T-helper 22 cell (primary cell): Measurements from ENCODE around the gene NDUFS6.
"Not testable (repeated sequence)": the region's sequence is repeated elsewhere in the genome, so short reads cannot be mapped to it uniquely, and the experiment has no call there.

Source experiments
- DNase-seq: peaks from one replicate; pipeline ENCODE4 v3.0.0-alpha.2; 2020; ENCODE audit warnings: low read depth

Gene NDUFS6

DNA sequence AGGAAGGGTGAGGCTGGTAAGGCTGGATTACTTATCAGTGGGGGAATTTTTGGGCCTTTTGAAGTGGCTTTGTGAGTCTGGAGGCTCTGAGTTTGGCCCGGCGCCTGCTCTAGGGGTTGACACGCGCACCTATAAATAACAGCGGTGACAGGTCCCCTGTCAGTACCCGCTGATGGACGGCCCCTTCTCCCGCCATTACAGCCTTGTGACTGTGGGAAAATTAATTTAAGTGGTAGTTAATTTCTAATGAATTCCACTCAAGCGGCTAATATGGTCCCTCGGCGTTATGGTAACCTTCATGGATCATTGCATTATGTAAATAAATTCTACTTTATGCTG is 18.0 kb upstream of the NDUFS6 start:
- no peak for DNase-seq

DNA sequence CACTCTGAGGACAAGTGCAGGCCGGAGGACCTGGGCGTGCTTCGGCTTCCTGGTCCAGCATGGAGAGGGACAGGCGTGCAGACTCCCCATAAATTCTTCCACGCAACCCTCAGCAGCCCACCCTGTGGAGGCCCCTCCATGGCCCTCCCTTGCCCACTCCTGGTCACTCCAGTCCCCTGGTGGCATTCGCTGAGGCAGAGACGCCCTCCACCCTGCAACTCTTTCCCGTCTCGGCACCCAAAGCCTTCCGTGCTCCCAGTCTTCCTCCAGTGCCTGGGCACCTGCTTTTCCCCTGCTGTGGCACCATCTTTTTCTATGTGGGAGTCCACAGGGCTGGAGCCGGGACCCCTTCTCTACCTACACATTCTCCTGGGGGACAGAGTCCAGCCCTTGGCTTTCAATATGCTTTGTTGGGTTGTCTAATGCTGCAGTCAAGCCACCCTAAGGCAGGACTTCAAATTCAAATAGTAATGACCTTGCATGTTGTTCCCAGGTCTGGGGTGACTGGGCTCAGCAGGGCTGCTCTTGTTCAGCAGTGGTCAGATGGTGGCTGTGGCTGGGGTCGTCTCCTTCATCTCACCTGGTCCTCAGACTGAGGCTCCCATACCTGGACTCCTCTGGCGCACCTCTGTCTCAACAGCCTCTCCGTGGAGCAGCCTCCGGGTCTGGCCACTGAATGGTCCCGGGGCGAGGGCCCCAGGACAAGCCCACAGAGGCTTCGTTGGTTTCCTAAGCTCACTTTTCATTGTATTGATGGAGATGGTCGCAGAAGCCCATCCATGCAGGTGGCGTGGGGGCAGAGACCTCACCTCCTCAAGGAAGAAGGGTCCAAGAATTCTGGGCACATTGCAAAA is 16.8 kb upstream of the NDUFS6 start:
- DNase-seq, result no peak

DNA sequence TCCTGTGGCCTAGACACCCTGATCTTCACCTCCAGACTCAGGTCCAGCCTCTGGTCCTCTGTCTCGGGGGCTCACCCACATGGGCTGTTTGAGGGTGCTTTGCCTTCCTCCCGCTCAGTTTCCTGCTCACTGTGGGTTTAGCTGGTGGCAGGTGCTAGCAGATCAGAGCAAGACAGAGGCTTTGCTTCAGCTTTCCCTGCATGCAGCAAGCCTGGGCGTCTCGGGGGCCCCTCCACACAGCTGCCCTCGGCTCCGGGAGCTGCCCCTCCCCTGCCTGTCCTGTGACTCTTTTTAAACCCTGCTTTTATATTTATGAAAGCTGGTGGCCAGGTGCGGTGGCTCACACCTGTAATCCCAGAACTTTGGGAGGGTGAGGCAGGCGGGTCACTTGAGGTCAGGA is 16.1 kb upstream of the NDUFS6 start:
- no peak for DNase-seq

DNA sequence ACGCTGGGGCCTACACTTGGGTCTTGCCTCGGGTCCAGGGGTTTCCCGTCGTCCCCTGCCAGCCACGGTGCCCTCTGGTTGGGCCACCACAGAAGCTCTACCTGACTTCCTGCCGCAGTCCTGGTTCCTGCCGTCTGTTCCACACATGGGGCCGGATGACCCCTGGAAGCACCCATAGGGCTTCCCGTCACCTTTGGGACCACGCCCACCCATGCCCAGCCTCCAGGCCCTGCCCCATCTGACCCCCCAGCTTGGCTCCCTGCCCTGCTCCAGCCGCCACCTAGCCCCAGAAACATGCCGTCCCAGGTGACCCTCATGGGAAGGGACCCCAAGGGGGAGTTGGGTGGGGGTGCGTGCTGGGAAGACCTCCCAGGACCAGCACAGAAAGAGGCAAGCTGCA is 15.2 kb upstream of the NDUFS6 start:
- no peak for DNase-seq

DNA sequence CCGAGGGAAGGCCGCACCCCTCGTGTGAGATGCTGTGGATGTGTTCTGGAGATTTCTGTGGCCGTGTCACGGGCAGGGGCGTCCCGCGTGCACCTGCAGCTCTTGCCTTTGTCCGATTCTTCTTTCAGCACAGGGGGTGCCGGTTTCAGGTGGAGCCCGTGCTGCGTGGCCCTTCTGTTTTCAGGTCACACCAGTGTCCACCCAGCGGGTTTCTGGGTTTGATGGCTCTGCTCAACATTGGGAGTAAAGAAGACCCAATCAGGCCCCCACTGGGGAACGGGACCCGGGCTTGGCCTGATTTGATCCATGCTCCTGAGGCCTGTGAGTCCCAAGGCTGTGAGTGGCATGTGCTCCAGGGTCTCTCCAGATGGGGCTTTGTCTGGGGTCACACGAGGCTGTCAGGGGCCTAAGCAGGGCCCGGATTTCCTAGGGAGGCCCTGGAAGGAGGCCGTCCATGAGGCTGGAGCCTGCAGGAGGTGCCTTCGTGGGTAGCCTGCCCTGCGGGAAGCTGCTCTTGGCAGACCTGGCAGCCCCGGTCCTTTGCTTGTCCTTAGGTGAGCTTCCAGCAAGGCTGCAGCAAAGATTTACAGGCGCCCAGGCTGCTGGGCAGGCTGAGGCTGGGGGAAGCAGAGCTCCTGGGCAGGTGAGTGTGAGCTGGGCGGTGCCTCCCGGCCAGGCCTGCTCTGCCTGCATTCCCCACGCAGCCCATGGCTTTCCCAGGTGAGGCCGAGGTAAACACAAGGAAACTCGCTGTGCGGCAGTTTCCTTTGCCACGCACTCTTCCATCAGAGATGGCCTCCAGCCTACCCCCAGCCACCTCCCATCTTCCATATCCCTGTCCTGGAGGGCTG is 14.4 kb upstream of the NDUFS6 start:
- no peak for DNase-seq

DNA sequence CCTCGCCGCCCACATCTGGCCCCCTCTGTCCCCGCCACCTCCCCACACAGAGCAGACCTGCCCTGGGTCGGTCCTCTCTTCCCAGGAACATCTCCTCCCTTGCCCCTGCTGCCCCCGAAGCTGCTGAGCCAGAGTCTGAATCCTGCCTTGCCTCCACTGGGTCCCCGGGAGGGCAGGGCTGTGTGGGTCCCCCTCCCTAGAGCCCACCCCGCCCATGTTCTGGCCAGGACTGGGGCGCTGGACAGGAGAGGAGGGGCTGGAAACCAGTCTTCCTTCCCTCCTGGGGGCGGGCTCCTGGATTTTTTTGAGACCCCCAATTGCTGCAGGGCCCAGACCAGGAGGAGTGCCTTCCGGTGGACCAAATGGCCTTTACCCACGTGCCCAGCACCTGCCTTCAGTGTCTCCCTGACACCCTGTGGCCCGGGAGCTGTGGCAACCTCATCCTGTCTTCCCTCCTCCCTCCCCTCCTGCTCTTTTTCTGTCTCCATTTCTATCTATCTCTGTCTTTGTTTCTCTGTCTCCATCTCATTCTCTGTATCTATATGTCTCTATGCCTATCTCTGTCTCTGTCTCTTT is 13.6 kb upstream of the NDUFS6 start:
- DNase-seq, result no peak

DNA sequence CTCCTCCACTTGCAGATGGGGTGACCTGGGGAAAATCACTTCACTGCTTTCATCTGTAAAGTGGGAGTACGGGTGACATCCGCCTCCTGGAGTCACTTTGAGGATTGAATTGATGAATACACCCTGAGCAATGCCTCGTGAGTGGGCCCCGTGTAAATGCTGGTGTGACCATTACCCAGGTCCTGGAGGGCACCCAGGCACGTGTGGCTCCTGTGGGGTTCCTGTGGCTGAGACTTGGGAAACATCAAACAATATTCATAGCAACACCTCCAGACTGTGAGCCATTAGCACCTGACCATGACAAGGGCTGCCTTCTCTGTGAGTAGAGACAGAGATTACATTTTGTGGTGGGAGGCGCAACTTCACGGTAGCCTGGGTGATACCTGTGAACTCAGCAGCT is 13.0 kb upstream of the NDUFS6 start:
- no peak for DNase-seq

DNA sequence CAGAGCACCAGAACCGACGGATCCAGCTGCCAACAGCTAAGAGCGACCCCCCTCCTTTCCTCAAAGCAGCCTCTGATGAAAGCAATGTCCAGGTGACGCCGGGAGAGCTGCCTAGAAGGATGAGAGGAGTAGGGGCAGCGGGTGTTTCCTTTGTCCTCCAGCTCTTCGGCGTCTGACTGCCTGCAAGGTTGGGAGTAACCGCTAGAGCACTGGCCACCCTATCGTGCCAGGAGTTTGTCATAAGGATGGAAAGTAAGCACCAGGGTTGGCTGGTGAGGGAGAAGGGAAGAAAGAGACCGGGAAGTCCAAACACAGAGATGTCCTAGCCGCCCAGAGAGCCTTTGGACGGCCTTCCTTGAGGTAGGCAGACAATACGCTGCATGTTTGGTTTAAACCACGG is 12.4 kb upstream of the NDUFS6 start:
- no peak for DNase-seq

DNA sequence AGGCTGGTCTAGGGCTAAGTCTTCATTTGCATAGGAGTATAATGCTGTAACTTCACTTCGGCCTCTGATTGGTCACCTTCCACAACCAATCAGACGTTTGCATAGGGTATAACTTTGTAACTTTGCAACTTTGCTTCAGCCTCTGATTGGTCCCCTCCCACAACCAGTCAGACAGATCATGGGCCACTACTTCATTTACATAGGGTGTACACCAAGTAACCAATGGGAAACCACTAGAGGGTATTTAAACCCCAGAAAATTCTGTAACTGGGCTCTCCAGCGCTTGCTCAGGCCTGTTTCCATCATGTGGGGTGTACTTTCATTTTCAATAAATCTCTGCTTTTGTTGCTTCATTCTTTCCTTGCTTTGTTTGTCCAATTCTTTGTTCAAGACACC is 11.8 kb upstream of the NDUFS6 start:
- not testable (repeated sequence) for DNase-seq

DNA sequence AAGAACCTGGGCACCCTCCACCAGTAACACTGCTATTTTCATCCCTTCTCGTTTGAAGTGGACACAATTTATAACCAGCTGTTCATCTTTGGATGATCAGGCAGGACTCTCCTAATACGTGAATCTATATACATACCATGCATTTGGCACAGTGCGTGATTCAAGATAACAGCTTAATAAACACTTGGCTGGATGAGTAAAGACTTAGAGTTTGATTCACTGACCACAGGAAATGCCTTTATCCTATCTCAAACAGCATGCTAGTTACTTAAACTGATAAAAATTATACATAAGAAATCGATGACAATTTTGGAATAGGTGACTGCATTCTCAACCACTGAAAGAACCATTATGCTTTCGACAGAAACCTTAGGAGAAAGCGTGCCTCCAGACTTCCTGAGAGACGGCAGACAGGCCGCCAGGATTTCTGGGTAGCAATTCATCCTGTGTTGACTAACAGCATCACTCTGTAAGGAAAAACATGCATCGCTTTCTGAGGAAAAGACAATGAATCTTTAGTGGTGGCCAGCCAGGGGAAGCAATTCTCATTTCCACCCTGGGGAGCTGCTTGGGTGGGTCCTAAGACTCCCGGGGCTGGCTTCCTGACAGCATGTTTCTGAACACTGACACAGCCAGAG is 11.3 kb upstream of the NDUFS6 start:
- no peak for DNase-seq

DNA sequence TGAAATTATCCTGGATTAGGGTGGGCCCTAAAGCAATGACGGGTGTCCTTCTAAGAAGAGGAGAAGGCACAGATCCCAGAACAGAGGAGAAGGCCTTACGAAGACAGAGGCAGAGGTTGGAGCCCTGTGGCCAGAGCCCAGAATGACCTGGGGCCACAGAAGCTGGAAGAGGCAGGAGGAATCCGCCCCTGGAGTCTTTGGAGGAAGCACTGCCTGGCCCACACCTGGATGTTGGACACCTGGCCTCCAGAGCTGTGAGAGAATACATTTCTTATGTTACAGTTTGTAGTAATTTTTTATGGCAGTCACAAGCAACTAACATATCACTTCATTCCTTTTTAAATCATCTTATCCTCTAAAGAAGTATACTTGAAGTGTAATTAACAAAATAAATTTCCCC is 10.0 kb upstream of the NDUFS6 start:
- DNase-seq, result no peak

DNA sequence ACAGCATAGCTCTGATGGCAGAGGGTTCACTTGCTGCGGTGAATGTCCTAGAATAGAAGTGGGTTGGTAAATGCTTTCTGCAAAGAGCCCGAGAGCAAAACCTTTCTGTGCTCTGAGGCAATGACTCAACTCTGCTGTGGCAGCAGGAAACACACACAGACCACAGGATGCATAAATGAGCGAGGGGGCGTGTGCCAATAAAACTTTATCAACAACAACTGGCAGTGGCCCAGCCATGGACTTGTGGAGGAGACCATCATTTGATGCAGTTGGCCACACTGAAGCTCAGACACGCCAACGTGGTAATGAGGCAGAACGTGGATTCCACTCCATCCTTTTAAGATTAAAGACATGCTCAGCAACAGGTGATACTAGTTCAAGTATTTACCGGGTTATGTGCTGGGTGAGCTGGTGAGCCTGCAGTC is 8.4 kb upstream of the NDUFS6 start:
- peak; percentile 69 for DNase-seq

DNA sequence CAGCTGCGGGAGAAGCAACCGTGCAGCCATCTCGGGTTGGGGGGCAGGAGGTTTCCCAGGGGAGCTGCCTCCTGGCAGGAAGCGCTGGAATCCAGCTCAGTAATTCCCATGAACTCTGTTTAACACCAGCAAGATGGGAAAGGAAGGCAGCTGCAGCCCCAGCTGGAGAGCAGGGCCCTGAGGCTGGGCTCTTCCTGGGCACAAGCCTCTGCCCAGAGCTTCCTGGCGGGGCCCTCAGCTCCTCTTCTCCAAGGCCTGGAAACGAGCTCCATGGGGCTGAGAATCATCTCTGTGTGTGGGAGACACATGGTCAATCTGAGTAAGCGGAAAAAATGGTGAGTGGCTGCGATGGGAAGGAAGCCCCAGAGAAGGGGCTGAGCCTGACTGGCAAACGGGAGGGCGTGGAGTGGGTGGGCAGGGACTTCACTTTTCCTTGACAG is 7.9 kb upstream of the NDUFS6 start:
- no peak for DNase-seq

DNA sequence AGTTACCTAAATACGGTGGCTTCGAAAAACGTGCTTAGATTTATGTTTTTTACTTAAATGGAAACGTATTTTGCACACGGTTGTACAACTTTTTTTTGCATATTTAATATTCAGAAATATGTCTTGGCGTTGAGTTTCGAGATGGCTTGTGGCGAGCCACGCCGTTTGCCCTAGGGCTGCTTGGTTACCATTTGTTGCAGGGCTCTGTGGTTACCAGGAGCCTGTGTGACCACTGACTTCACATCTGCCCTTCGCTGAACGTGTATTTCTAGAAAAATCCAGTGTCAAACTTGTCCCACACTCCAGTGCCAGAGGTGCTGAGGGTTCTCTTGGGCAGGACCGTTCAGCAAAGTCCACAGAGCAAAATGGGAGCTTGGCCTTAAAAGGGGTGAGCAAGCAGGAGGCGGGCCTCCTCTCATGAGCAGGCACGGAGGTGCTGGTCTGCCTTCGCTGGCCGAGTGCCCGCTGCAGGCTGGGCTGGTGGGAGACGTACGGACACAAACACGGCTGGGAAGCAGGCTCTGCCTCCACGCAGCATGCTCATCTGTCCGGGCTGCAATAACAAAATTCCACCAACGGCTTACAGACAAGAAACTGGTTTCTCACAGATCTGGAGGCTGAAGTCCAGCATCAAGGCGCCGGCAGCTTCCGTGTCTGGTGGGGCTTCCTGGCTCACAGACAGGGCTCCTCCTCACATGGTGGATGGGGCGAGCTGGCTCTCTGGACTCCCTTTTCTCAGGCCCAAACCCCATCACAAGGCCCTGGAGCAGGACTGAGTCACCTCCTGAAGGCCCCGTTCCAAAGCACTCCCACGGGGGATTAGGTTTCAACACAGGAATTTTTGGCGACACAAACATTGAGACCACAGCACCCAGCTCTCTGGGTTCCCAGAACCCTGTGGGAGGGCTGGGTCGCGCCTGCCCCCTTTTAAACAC is 7.0 kb upstream of the NDUFS6 start:
- no peak for DNase-seq

DNA sequence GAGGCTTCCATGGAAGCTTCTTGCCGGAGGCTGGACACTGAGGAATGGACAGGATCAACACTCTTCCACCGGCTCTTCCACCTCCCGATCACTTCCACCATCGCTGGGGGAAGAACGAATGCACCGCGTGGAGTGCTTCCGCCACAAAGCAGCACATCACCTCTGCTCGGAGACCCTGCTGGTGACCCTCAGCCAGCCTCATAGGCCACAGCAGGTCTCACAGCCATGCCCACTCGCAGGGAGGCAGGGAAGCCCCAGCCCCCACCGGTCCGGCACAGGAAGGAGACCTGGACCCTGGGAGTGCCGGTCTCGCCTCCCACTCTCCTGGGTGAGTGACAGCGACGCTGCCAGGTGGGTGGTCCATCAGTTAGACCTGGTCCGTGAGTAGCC is 6.3 kb upstream of the NDUFS6 start:
- DNase-seq, result no peak

DNA sequence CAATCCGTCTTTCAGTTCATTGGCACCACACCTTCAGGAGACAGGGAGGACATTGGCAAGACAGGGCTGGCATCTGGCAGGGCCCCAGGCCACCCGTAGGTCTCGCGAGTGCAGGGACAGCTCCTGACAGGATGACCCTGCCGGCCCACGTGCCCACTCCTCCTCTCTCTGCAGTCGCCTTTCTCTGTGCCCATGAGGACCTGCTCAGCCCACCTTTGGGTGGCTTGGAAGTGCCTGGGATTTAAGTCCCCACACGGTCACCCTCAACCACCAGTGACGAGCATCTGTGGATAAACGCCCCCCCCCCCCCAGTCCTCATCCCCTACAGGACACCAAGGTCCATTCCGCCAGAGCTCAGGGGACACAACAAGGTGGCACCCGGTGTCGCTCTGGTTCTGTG is 5.7 kb upstream of the NDUFS6 start:
- DNase-seq, result no peak

DNA sequence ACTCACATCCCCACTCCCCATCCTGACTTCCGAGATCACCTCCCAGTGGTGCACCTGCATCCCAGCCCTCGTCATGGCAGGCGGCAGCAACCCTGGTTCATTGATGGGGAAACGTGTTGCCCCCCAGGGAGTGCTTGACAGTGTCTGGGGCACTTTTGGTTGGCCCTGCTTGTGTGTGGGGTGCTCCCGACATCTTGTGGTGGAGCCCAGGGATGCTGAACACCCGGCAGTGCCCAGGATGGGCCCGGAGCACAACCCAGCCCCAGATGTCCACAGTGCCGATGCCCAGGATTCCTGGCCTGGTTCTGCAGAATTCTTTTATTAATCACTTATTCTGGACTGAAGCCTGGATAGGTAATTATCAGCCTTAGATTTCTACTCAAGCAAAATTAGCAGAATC is 5.3 kb upstream of the NDUFS6 start:
- no peak for DNase-seq

DNA sequence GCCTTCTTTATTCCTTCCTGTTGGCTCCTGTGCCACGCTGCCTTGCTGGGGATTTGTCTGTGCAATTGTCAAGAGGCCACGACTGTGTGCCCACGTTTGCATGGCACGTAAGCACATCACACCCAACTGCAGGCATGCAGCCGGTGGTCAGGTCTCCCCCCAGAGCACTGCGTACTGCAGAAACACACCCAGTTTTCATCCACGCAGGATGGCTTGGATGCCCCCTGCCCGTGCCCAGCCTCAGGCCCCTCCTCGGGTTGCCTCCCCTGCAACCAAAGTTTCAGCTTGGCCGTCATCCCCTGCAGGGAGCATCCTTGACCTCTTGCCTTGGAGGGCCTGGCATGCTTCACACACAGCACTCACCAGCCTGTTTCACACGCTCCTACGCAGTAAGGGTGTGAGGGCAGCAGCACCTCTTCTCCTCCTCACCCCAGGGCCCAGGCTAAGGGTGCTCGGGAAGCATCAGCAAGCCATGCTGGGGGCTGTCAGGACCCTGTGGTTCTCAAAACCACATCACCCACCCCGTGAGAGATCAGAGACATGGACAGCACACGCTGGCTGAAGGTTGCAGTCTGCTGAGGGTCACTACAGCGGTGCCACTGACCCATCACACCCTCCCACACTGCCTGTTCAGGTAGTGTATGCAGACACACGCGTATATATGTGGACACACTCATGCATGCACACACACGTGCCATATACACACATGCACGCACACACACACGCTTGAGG is 4.7 kb upstream of the NDUFS6 start:
- no peak for DNase-seq

DNA sequence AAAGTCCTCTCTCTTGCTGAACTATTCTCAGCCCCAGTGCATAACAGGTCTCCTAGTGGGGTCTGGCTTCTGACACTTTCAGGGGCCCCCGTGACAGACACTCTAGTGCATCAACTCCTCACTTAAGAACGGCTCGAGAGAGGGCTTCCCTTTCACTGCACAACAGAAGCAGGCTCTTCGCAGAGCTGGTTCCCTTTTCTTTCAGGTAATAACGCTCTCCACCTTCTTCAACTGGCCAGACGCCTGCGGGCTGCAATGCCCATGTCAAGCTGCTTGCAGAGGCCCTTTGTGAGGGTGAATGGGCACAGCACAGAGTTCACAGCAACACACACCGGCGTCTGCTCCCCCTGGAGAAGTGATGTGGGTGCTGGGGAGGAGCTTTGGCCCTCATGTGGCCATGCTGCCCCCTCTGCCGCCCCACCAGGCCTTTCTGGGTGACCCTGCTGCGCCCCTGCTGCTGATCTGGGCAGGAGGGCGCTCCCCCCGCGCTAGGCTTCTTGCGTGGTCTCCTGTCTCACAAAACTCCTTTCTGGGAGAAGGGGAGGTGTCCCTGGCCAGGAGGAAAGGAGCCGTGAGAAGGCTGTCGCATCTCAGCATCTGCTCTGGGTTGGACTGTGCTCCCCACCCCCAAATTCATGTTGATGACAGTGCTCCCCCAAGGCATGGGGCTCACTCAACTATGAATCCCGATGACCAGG is 4.0 kb upstream of the NDUFS6 start:
- no peak for DNase-seq

DNA sequence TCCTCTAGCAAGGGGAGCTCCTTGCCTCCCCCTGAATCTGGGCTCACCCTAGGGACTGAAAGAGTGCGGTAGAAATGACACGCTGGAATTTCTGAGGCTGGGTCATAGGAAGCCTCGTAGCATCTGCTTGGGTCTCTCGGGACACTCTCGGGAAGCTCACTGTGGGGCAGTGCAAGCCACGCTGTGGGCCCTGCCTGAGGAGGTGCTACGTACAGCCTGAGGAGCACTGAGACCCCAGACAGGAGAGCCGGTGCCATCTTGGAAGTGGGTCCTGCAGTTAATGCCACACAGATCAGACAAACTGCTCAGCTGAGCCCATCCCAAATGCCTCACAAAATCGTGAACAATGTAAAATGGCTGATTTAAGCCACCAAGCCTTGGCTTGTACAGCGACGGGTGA is 3.4 kb upstream of the NDUFS6 start:
- DNase-seq, result no peak
